T-helper 2 cell treated with Interferon-gamma antibody and Interleukin-4, amounts not matched to agents 5 μg/mL and 100 μg/mL, for 36 hours (primary cell): Measurements from ENCODE around the gene PRKN.

Experiments
- DNase-seq: peaks from one replicate; pipeline ENCODE4 v3.0.0; 2021; ENCODE audit warnings: low spot score
- H3K27ac Mint-ChIP-seq: one replicate; pipeline ENCODE4 v1.8.0; 2021; ENCODE audit warnings: mild to moderate bottlenecking, mixed read lengths
- H3K27me3 Mint-ChIP-seq: one replicate; pipeline ENCODE4 v1.8.0; 2021; ENCODE audit warnings: low read depth, mixed read lengths
- H3K36me3 Mint-ChIP-seq: one replicate; pipeline ENCODE4 v1.8.0; 2021; ENCODE audit warnings: low read depth, mixed read lengths
- H3K4me1 Mint-ChIP-seq: one replicate; pipeline ENCODE4 v1.8.0; 2021; ENCODE audit warnings: low read depth, mixed read lengths
- H3K4me3 Mint-ChIP-seq: one replicate; pipeline ENCODE4 v1.8.0; 2022; ENCODE audit warnings: mild to moderate bottlenecking, moderate library complexity, mixed read lengths
- H3K9me3 Mint-ChIP-seq: one replicate; pipeline ENCODE4 v1.8.0; 2021; ENCODE audit warnings: mixed read lengths

PRKN gene

DNA sequence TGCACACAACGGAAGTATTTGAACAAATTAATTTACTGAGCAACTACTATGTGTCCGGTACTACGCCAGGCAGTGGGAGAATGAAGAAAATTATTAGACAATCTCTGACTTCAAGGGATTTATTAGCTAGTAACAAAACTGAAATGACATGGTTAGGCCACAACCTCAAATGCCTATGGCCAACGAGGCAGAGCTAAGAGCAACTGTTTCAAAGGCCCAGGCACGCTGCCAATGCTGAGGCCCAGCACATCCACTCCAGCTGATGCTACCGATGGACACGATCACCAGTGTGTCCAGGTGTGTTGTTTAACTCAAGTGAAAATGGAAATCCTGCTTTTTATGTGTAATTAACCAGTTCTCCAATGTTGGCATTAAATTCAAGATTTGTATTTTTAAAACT is 420.9 kb downstream of the PRKN start:
- H3K36me3 Mint-ChIP-seq, result no peaks in the 10 kb centered on the region
- no peaks in the 10 kb centered on the region for H3K9me3 Mint-ChIP-seq
- H3K4me3 Mint-ChIP-seq, result no peak overlapping the region
- no peak for DNase-seq
- no peaks in the 10 kb centered on the region for H3K4me1 Mint-ChIP-seq
- H3K27me3 Mint-ChIP-seq, result no peaks in the 10 kb centered on the region
- H3K27ac Mint-ChIP-seq, result no peak overlapping the region

DNA sequence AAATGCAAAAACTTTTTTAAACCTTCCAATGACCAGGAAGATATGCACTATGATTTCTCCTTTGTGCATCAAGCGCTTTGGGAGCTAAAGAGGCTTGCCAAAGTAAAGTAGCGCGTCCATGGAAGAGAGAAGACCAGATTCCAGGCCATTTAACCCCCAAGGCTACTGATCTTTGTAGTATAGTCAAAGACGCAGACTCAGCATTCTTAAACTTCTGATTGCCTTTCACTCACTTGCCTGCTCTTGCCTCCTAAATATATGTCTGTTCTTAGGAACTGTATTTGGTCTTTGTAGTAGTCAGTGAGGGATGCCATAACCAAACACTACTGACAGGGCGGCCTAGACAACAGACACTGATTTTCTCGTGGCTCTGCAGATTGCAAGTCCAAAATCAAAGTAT is 426.4 kb downstream of the PRKN start:
- H3K27ac Mint-ChIP-seq, result no peak overlapping the region
- no peak overlapping the region for H3K4me3 Mint-ChIP-seq
- no peaks in the 10 kb centered on the region for H3K27me3 Mint-ChIP-seq
- DNase-seq, result no peak
- H3K36me3 Mint-ChIP-seq, result no peaks in the 10 kb centered on the region
- no peaks in the 10 kb centered on the region for H3K9me3 Mint-ChIP-seq
- H3K4me1 Mint-ChIP-seq, result no peaks in the 10 kb centered on the region

DNA sequence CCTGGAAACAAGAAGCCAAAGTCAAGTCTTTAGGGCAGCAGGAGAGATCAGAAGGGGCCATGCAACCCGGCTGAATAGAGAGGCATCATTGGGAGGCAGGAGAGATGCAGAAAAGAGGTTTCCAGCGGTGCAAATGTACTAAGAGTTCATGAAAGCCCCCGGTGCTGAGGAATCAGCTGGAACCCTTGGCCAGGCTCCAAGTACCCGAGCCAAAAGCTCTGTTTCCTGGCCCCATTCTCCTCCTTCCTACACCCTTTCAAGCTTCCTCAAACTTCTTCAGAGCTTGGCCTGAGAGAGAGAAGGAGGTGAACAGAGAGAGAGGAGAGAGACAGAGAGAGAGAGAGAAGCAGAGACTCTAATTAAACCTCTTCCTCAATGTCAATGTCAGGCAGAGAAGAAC is 433.5 kb downstream of the PRKN start:
- H3K27me3 Mint-ChIP-seq, result no peaks in the 10 kb centered on the region
- no peak overlapping the region for H3K4me3 Mint-ChIP-seq
- H3K36me3 Mint-ChIP-seq, result no peaks in the 10 kb centered on the region

DNA sequence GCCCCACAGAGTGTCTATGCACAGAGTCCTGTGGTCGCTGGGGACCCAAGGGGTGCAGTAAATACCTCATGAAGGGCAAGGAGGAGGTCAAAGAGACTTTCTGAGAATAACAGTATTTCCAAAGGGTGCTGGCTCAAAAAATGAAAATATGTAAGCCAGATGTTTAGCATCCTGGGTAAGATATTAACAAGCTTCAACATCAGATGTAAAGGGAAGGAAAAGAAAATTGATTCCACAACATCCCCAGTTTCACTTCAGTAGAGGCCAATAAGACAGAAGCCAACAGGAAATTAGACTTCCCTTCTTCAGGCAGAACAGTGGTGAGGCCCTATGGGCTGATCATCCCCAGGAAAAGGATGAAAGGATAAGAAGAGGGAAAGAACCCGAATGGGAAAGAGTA is 434.7 kb downstream of the PRKN start:
- no peaks in the 10 kb centered on the region for H3K36me3 Mint-ChIP-seq
- H3K27ac Mint-ChIP-seq, result no peak overlapping the region
- no peaks in the 10 kb centered on the region for H3K27me3 Mint-ChIP-seq

More for the DNA sequence above, 433.5 kb downstream of the PRKN start:
- Mint-ChIP-seq H3K4me1 (no peaks in the 10 kb centered on the region), H3K9me3 (no peaks in the 10 kb centered on the region), H3K27ac (no peak overlapping the region)
- DNase-seq, result no peak

DNA sequence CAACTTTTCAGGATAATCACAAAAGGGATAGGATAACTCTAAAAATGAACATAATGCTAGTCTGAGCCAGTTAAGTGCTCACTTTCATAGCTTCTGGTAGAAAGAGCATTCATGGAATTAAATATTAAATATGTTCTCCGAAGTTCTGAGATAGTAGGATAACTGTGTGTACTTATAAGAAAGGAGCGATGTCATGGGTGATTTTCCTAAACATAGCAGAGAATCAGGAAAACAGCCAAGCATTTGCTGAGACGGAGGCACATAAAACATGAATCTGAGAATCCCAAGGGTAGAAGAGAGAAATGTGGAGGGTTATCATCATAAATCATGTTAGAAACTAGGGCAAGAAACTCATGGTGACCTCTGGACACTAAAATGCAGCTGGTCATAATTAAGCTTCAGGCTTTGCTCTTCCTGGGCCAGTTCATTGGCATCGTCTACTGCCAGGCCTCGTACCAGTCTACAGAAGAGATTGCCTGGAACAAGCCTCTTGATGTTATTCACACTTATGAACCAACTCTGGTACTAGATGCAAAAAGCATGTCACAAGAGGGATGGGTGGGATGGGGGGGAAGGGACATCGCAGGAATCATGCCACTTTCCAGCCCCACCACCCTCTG is 436.6 kb downstream of the PRKN start:
- H3K4me3 Mint-ChIP-seq, result no peak overlapping the region
- DNase-seq, result no peak
- H3K4me1 Mint-ChIP-seq, result no peaks in the 10 kb centered on the region
- H3K36me3 Mint-ChIP-seq, result no peaks in the 10 kb centered on the region
- no peak overlapping the region for H3K27ac Mint-ChIP-seq
- no peaks in the 10 kb centered on the region for H3K9me3 Mint-ChIP-seq
- no peaks in the 10 kb centered on the region for H3K27me3 Mint-ChIP-seq

More for the DNA sequence above, 434.7 kb downstream of the PRKN start:
- Mint-ChIP-seq H3K4me1 (no peaks in the 10 kb centered on the region), H3K4me3 (no peak overlapping the region), H3K9me3 (no peaks in the 10 kb centered on the region)
- DNase-seq, result no peak

DNA sequence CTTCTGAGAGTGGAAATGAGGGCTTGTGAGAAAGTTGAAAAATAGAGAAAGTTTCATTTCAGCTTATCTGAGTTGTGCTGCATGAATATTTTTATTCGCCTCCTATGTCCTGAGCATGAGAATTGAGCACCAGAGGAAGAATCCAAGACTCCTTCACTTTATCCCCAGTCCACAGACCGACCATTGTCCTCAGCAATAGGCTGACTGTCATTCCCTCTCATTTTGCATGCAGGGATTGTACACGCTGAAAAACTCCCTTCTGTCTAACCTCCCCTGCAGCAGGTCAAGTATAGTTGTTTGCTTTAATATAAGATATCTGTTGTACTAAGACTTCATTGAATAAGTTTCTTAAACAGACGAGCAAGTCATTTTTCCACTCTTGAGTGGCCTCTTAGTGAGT is 437.6 kb downstream of the PRKN start:
- Mint-ChIP-seq H3K27me3 (no peaks in the 10 kb centered on the region), H3K4me3 (no peak overlapping the region), H3K27ac (no peak overlapping the region), H3K4me1 (no peaks in the 10 kb centered on the region), H3K9me3 (no peaks in the 10 kb centered on the region), H3K36me3 (no peaks in the 10 kb centered on the region)
- DNase-seq, result no peak

DNA sequence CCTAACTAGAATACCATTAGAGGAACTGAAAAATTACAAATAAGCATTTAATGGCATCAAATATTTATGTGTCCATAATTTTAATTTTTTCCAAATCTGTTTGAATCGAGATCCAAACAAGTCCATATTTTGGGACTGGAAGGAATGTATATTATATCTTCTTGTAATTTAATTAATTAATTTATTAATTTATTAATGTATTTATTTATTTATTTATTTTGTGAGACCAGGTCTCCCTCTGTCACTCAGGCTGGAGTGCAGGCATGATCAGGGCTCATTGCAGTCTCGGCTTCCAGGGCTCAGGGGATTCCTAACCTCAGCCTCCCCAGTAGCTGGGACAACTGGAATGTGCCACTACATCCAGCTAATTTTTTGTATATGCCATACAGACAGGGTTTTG is 453.6 kb downstream of the PRKN start:
- H3K36me3 Mint-ChIP-seq, result no peaks in the 10 kb centered on the region
- no peak overlapping the region for H3K27ac Mint-ChIP-seq
- H3K9me3 Mint-ChIP-seq, result no peaks in the 10 kb centered on the region
- DNase-seq, result no peak
- H3K4me3 Mint-ChIP-seq, result no peak overlapping the region
- H3K4me1 Mint-ChIP-seq, result no peaks in the 10 kb centered on the region
- no peaks in the 10 kb centered on the region for H3K27me3 Mint-ChIP-seq

DNA sequence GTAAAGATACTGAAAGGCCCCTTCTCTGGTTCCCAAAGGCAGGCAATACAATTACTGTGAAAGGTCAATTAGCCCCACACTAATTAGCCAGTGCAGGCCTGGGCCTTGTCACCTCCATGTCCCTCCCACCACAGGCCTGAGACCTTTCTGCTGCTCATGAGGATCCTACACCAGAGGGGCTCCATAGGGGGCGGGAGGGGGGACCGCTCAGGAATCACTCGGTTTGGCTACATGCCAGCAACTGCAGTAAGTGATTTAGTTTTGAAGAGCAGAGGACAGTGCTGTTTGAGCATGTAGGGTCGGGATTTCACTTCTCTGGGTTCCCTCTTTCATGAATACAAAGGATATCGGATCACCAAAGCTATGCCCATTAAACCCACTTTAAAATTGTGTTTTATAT is 455.6 kb downstream of the PRKN start:
- DNase-seq, result no peak
- Mint-ChIP-seq H3K36me3 (no peaks in the 10 kb centered on the region), H3K27me3 (no peaks in the 10 kb centered on the region), H3K4me3 (no peak overlapping the region), H3K27ac (no peak overlapping the region), H3K9me3 (no peaks in the 10 kb centered on the region), H3K4me1 (no peaks in the 10 kb centered on the region)

DNA sequence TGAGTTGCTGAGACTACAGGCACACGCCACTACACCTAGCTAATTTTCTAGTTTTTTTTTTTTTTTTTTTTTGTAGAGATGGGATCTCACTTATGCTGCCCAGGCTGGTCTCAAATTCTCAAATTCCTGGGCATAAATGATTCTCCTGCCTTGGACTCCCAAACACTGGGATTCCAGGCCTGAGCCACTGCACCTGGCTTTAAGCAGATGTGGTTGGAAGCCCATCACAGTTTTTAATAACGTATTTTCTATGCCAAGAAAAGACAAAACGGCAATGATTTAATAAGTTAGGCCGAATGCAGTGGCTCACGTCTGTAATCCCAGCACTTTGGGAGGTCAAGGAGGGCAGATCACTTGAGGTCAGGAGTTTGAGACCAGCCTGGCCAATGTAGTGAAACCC is 456.6 kb downstream of the PRKN start:
- Mint-ChIP-seq H3K36me3 (no peaks in the 10 kb centered on the region), H3K9me3 (no peaks in the 10 kb centered on the region), H3K4me1 (no peaks in the 10 kb centered on the region), H3K27ac (no peak overlapping the region), H3K27me3 (no peaks in the 10 kb centered on the region), H3K4me3 (no peak overlapping the region)
- no peak for DNase-seq

DNA sequence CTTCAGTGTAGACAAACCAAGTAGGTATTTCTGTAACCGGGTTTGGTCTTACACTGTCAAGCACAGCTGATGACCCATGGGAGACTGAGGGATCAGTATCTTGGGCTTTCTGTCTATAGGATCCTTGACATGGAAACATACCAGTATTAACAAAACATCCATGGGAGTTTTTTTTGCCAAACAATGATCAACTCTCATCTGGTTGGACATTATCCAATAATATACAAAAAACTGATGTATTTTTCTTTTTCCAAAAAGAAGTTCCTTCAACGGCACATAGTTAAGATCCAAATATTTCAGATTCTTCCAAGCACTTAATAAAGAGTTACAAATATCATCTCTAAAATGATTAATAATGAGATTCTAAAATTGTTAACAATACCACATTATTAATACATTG is 459.9 kb downstream of the PRKN start:
- Mint-ChIP-seq H3K36me3 (no peaks in the 10 kb centered on the region), H3K4me3 (no peak overlapping the region), H3K4me1 (no peaks in the 10 kb centered on the region), H3K27me3 (no peaks in the 10 kb centered on the region), H3K27ac (no peak overlapping the region), H3K9me3 (no peaks in the 10 kb centered on the region)
- no peak for DNase-seq

DNA sequence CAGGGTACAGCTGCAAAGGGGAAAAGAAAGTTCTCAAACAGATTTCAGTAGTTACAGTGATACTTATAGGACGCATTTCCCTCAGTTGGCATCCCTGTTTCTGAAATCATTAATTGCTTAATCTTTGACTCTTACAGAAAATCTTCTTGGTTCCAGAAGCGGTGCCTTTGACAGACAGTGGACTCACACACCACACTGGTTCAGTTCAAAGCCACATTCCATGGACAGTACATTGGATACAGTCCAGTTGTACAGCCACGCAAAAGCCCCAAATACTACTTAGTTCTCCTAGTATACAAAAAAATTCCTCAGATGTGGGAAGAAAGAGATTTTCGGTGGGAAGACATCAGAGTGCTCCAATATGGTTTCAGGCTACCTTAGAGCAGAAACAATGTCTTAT is 460.4 kb downstream of the PRKN start:
- H3K9me3 Mint-ChIP-seq, result no peaks in the 10 kb centered on the region
- H3K27me3 Mint-ChIP-seq, result no peaks in the 10 kb centered on the region
- no peak for DNase-seq
- no peaks in the 10 kb centered on the region for H3K4me1 Mint-ChIP-seq
- no peaks in the 10 kb centered on the region for H3K36me3 Mint-ChIP-seq
- H3K4me3 Mint-ChIP-seq, result no peak overlapping the region
- no peak overlapping the region for H3K27ac Mint-ChIP-seq

DNA sequence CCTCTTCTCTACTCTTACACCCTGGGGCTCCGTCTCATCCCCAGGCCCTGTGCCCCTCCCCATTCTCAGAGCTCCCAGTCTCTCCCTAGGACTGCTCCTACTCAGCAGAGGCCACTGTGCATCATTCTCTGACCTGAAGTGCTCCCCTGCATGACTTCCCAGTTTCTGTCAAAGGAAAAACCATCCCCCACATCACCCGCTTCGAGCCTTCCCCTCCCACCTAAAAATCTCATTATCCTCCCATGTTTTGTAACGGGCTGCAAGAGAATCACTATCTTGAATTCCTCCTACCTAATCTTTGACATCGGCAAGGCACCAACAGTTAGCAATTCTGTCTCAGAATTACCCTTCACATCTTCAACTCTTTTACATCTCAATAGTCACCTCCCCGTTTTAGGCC is 463.0 kb downstream of the PRKN start:
- Mint-ChIP-seq H3K27me3 (no peaks in the 10 kb centered on the region), H3K27ac (no peak overlapping the region), H3K9me3 (no peaks in the 10 kb centered on the region), H3K4me1 (no peaks in the 10 kb centered on the region), H3K36me3 (no peaks in the 10 kb centered on the region), H3K4me3 (no peak overlapping the region)
- DNase-seq, result no peak

DNA sequence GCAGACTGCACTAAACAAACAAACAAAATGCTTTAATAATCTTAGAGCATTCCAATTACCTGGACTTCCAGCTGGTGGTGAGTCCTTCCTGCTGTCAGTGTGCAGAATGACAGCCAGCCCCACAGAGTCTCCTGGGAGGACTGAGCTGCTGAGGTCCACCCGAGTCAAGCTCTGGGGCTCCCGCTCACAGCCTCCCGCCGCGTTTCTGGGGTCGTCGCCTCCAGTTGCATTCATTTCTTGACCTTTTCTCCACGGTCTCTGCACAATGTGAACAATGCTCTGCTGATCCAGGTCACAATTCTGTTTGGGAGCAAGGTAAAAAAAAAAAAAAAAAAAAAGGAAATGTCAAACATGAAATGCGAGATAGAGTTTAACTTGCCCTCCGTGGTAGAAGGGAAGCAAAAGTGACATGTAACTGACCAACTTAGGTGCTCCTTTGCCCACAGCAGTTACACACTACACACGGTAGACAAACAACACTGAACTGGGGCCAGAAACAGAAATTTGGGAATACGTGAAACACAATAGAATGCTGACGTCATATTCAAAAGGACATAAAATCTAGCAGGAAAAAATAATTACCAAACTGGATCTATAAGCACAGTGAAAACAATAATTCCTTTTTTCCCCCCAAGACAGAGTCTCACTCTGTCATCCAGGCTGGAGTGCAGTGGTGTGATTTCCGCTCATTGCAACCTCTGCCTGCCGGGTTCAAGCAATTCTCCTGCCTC is 464.9 kb downstream of the PRKN start:
- no peaks in the 10 kb centered on the region for H3K9me3 Mint-ChIP-seq
- H3K27ac Mint-ChIP-seq, result no peak overlapping the region
- DNase-seq, result no peak
- no peaks in the 10 kb centered on the region for H3K36me3 Mint-ChIP-seq
- no peak overlapping the region for H3K4me3 Mint-ChIP-seq
- H3K4me1 Mint-ChIP-seq, result no peaks in the 10 kb centered on the region
- H3K27me3 Mint-ChIP-seq, result no peaks in the 10 kb centered on the region

DNA sequence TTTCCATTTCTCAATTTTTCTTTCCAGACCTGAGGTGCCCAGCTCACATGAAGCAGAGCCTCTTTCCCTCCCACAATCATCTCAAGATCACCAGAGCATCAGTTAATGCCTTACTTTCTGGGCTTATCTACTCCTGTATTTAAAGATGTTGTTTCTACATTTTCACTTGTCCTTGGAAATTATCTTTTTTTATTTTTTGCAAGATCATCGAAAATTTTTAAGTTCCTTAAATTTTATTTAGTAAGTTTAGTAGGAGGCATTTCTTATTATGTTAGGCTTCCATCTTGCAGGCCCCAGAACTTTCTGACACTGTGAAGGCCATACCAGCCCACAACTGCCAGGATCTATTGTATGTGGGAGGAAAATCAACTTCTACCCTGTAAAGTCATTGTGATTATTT is 466.0 kb downstream of the PRKN start:
- no peak for DNase-seq
- Mint-ChIP-seq H3K4me3 (no peak overlapping the region), H3K27me3 (no peaks in the 10 kb centered on the region), H3K27ac (no peak overlapping the region), H3K9me3 (no peaks in the 10 kb centered on the region), H3K4me1 (no peaks in the 10 kb centered on the region), H3K36me3 (no peaks in the 10 kb centered on the region)

DNA sequence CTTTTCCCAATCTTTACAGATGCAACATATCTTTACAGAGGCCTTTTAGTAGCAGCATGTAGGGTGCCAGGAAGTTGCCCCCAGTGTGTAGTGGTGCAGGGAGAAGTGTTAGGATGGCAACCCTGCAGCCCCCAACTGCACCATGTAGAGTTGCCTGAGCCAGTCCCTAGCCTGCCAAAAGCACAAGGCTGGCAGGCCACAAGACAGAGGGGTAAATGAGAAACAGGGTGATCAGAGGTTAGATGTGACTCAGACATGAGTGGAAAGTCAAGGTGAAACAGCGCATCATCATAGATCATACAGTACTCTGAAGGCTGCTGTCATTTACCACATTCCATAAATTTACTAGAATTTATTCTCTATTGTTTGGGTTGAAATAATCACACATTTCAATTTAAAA is 467.5 kb downstream of the PRKN start:
- H3K36me3 Mint-ChIP-seq, result no peaks in the 10 kb centered on the region
- H3K9me3 Mint-ChIP-seq, result no peaks in the 10 kb centered on the region
- H3K4me3 Mint-ChIP-seq, result no peak overlapping the region
- no peak overlapping the region for H3K27ac Mint-ChIP-seq
- H3K4me1 Mint-ChIP-seq, result no peaks in the 10 kb centered on the region
- H3K27me3 Mint-ChIP-seq, result no peaks in the 10 kb centered on the region
- DNase-seq, result peak; percentile 7
